A673 (cell line): Measurements from ENCODE around the gene STAB1. TPM values are rescaled to one million over a fixed set of nuclear protein-coding genes. Genes with fewer than 3 reads are reported as not detected.

Experiments used
- BruUV-seq: library from RNA; stranded (reverse); fragments of 400-500 nt; replicated peaks from 2 replicates; lab custom pipeline; 2021; lab: Mats Ljungman, UMichigan
- CTCF ChIA-PET: fragments of 300-600 bp; sonication (Branson Sonifier 250); formaldehyde crosslinking; loops from one replicate; lab custom pipeline; 2022; ENCODE audit warnings: antibody characterized with exemption; lab: Charles Lee
- POLR2A ChIA-PET: fragments of 300-600 bp; sonication (Branson Sonifier 250); formaldehyde crosslinking; loops from one replicate; lab custom pipeline; 2022; ENCODE audit warnings: antibody characterized with exemption; ENCODE audit not compliant: low non-redundant PET; lab: Charles Lee
- DNase-seq: peaks from one replicate; pipeline ENCODE4 v3.0.0-alpha.2; 2015; ENCODE audit warnings: low spot score
- H3K27ac ChIP-seq: fragments of 200-600 bp; sonication (generic); 2 replicates; pipeline ENCODE4 v1.5.1; 2016; ENCODE audit warnings: mixed run types, low read depth, mild to moderate bottlenecking, mixed read lengths, antibody characterized with exemption, low read length; ENCODE audit not compliant: poor library complexity, severe bottlenecking
- H3K27me3 ChIP-seq: fragments of 200-600 bp; sonication (generic); replicated peaks from 2 replicates; pipeline ENCODE4 v1.6.1; 2017; ENCODE audit warnings: mixed run types, low read depth, mild to moderate bottlenecking, mixed read lengths, antibody characterized with exemption, low read length; ENCODE audit not compliant: insufficient read depth, poor library complexity
- H3K36me3 ChIP-seq: fragments of 200-600 bp; sonication (generic); 2 replicates; pipeline ENCODE4 v1.6.1; 2016; ENCODE audit warnings: mixed run types, mild to moderate bottlenecking, mixed read lengths, antibody characterized with exemption, low read length; ENCODE audit not compliant: insufficient read depth, poor library complexity, severe bottlenecking
- H3K4me1 ChIP-seq: fragments of 200-600 bp; sonication (generic); 2 replicates; pipeline ENCODE4 v1.6.1; 2017; ENCODE audit warnings: mixed run types, mild to moderate bottlenecking, mixed read lengths, antibody characterized with exemption, low read length; ENCODE audit not compliant: insufficient read depth, poor library complexity, severe bottlenecking
- H3K4me3 ChIP-seq: fragments of 200-600 bp; sonication (generic); 2 replicates; pipeline ENCODE4 v1.5.1; 2016; ENCODE audit warnings: low read depth, mixed run types, mild to moderate bottlenecking, mixed read lengths, low read length; ENCODE audit not compliant: poor library complexity, severe bottlenecking
- H3K9me3 ChIP-seq: fragments of 200-600 bp; sonication (generic); 2 replicates; pipeline ENCODE4 v1.6.1; 2016; ENCODE audit warnings: mixed run types, low read depth, mild to moderate bottlenecking, mixed read lengths, antibody characterized with exemption, low read length; ENCODE audit not compliant: poor library complexity, severe bottlenecking
- CTCF ChIP-seq: fragments of 300-800, 200-600 bp; sonication (generic); conservative IDR thresholded peaks from 2 replicates; pipeline ENCODE4 v1.5.1; 2017; ENCODE audit warnings: low read depth, mild to moderate bottlenecking, antibody characterized with exemption, low read length, moderate library complexity, mixed read lengths
- EZH2 ChIP-seq: fragments of 200-600 bp; sonication (generic); IDR thresholded peaks from 2 replicates; pipeline ENCODE4 v1.6.1; 2017; ENCODE audit warnings: borderline replicate concordance, low read depth, mild to moderate bottlenecking, mixed read lengths, antibody characterized with exemption, low read length; ENCODE audit not compliant: poor library complexity, severe bottlenecking
- intact Hi-C: fragments of 100-400 bp; cut with micrococcal nuclease; formaldehyde crosslinking; loops from one replicate; pipeline ENCODE4 v1.10.0; 2022; ENCODE audit not compliant: unreplicated experiment
- total RNA-seq: library from RNA; stranded (reverse); gene quantifications from 2 replicates; pipeline ENCODE4 v1.2.3, GENCODE V29; 2021

The STAB1 gene
- total RNA-seq, 1 experiment from 2014 or later = 0.41 TPM

GRCh38 chr3:52447512-52448355, 47.4 kb upstream of the STAB1 start:
- H3K27ac ChIP-seq = no peak overlapping the region
- TF ChIP-seq EZH2 (no peak), CTCF (no peak)
- no peak overlapping the region for H3K4me3 ChIP-seq
- CTCF ChIA-PET = interaction anchor here (0.6 to 0.7 kb wide), 2 partner anchors 8 to 36 kb away, joined by 3 to 5 read pairs; partner anchors contain the start of gene NISCH
- POLR2A ChIA-PET = no interaction called here
- no peaks in the 10 kb centered on the region for H3K27me3 ChIP-seq
- no TSS peak for BruUV-seq
- intact Hi-C loops = loop anchor here (5.0 kb wide), 1 partner anchor 225 kb away; no protein-coding TSS in a partner anchor
- no peaks in the 10 kb centered on the region for H3K36me3 ChIP-seq
- H3K4me1 ChIP-seq = no peaks in the 10 kb centered on the region
- no peak for DNase-seq
- H3K9me3 ChIP-seq = no peaks in the 10 kb centered on the region

GRCh38 chr3:52450489-52451236, 44.5 kb upstream of the STAB1 start:
- CTCF ChIA-PET = no interaction called here
- H3K4me3 ChIP-seq = no peak overlapping the region
- POLR2A ChIA-PET = no interaction called here
- H3K27ac ChIP-seq = no peak overlapping the region
- intact Hi-C loops = no loop called here
- H3K27me3 ChIP-seq = no peaks in the 10 kb centered on the region
- no peak for DNase-seq
- TF ChIP-seq CTCF (no peak), EZH2 (no peak)
- no peaks in the 10 kb centered on the region for H3K36me3 ChIP-seq
- no peaks in the 10 kb centered on the region for H3K4me1 ChIP-seq
- BruUV-seq = no TSS peak
- no peaks in the 10 kb centered on the region for H3K9me3 ChIP-seq

GRCh38 chr3:52451237-52452083, 43.7 kb upstream of the STAB1 start:
- ChIA-PET CTCF (no interaction called here), POLR2A (no interaction called here)
- Histone ChIP-seq H3K4me1 (no peaks in the 10 kb centered on the region), H3K9me3 (no peaks in the 10 kb centered on the region), H3K4me3 (no peak overlapping the region), H3K27ac (no peak overlapping the region), H3K27me3 (no peaks in the 10 kb centered on the region), H3K36me3 (no peaks in the 10 kb centered on the region)
- no peak for DNase-seq
- intact Hi-C loops = no loop called here
- TF ChIP-seq CTCF (no peak), EZH2 (no peak)
- no TSS peak for BruUV-seq
